Ishikawa (cell line): Measurements from ENCODE around the gene PAFAH1B2.

Source experiments
- CEBPB ChIP-seq: IDR thresholded peaks from 2 replicates; pipeline ENCODE4 v1.6.1; 2012
- CREB1 ChIP-seq: IDR thresholded peaks from 2 replicates; pipeline ENCODE4 v1.6.1; 2012; ENCODE audit warnings: low read depth
- EGR1 ChIP-seq: IDR thresholded peaks from 2 replicates; pipeline ENCODE4 v1.6.1; 2012
- EP300 ChIP-seq: IDR thresholded peaks from 2 replicates; pipeline ENCODE4 v1.6.1; 2012; ENCODE audit warnings: borderline replicate concordance
- FOXM1 ChIP-seq: IDR thresholded peaks from 2 replicates; pipeline ENCODE4 v1.6.1; 2012; ENCODE audit warnings: low read depth, borderline replicate concordance
- NFIC ChIP-seq: IDR thresholded peaks from 2 replicates; pipeline ENCODE4 v1.6.1; 2012
- RAD21 ChIP-seq: IDR thresholded peaks from 2 replicates; pipeline ENCODE4 v1.6.1; 2012; ENCODE audit warnings: low read depth
- TAF1 ChIP-seq: IDR thresholded peaks from 2 replicates; pipeline ENCODE4 v1.6.1; 2012; ENCODE audit warnings: low read depth, mild to moderate bottlenecking
- TCF12 ChIP-seq: IDR thresholded peaks from 2 replicates; pipeline ENCODE4 v1.6.1; 2012; ENCODE audit warnings: low read depth
- TEAD4 ChIP-seq: IDR thresholded peaks from 2 replicates; pipeline ENCODE4 v1.6.1; 2012
- YY1 ChIP-seq: IDR thresholded peaks from 2 replicates; pipeline ENCODE4 v1.6.1; 2012; ENCODE audit warnings: low read depth
- ZBTB7A ChIP-seq: IDR thresholded peaks from 2 replicates; pipeline ENCODE4 v1.6.1; 2012; ENCODE audit warnings: low read depth
- TF ChIP-seq, protein P1 (sequence below): IDR thresholded peaks from 2 replicates; pipeline ENCODE4 v1.6.1; 2012
- TF ChIP-seq, protein P2 (sequence below): IDR thresholded peaks from 2 replicates; pipeline ENCODE4 v1.6.1; 2012; ENCODE audit warnings: low read depth, mild to moderate bottlenecking
- TF ChIP-seq, protein P3 (sequence below): IDR thresholded peaks from 2 replicates; pipeline ENCODE4 v1.6.1; 2012

Gene PAFAH1B2

DNA sequence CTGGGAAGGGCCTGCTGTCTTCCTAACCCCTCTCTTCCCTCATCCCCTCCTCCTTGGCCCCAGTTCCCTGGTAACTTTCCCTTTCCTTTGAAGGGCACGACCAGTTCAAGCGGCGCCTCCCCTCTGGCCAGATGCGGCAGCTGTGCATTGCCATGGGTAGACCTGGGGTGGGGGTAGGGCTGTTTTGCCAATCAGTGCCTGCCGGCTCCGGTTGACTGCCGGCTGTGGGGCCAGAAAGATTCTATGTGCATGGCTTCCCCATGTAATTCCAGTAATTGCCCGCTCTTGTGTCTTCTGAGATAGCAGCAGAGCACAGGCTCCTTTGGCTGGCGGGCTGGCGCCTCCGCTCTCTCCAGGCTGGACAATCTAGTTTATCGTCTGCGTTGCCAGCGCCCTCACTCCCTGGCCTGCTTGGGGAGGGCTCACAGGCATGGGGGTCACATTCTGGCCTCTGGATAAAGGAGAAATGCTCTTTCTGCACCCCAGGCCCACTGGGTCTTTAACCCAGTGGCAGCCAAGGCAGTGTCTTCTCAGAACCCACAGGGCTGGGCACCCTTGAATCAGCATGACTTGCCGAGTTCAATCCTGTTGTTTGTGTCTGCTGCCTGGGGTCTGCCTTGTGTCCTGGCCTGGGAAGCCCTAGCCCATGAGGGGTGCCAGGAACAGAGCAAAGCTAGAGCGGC lies 43.9 kb downstream of the PAFAH1B2 start:
- no peak for TF ChIP-seq TAF1
- TF ChIP-seq, protein P1, sequence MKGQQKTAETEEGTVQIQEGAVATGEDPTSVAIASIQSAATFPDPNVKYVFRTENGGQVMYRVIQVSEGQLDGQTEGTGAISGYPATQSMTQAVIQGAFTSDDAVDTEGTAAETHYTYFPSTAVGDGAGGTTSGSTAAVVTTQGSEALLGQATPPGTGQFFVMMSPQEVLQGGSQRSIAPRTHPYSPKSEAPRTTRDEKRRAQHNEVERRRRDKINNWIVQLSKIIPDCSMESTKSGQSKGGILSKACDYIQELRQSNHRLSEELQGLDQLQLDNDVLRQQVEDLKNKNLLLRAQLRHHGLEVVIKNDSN, result no peak
- no peak for TF ChIP-seq CEBPB
- no peak for TF ChIP-seq TCF12
- TF ChIP-seq EGR1, result no peak
- no peak for TF ChIP-seq NFIC
- TF ChIP-seq TEAD4, result no peak
- TF ChIP-seq EP300, result no peak
- no peak for TF ChIP-seq CREB1
- no peak for TF ChIP-seq FOXM1

DNA sequence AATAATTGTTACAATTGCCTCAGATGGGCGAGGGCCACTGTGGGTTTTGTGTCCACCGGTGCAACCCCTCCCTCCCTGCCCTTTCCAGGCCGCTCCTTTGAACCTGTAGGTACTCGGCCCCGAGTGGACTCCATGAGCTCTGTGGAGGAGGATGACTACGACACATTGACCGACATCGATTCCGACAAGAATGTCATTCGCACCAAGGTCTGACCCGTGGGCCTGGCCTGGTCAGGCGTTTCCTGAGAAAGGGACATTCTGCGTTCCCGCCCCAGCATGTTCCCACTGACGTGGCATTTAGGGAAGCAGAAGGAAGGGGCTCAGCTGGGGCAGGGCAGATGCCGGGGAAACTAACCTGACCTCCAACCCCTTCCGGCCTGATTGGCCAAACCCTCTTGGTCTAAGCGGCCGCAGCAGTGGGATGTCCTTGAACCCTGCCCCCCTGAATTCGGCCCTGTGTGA lies 44.6 kb downstream of the PAFAH1B2 start:
- TF ChIP-seq TAF1, result no peak
- no peak for TF ChIP-seq ZBTB7A
- no peak for TF ChIP-seq EP300
- TF ChIP-seq, protein P2, sequence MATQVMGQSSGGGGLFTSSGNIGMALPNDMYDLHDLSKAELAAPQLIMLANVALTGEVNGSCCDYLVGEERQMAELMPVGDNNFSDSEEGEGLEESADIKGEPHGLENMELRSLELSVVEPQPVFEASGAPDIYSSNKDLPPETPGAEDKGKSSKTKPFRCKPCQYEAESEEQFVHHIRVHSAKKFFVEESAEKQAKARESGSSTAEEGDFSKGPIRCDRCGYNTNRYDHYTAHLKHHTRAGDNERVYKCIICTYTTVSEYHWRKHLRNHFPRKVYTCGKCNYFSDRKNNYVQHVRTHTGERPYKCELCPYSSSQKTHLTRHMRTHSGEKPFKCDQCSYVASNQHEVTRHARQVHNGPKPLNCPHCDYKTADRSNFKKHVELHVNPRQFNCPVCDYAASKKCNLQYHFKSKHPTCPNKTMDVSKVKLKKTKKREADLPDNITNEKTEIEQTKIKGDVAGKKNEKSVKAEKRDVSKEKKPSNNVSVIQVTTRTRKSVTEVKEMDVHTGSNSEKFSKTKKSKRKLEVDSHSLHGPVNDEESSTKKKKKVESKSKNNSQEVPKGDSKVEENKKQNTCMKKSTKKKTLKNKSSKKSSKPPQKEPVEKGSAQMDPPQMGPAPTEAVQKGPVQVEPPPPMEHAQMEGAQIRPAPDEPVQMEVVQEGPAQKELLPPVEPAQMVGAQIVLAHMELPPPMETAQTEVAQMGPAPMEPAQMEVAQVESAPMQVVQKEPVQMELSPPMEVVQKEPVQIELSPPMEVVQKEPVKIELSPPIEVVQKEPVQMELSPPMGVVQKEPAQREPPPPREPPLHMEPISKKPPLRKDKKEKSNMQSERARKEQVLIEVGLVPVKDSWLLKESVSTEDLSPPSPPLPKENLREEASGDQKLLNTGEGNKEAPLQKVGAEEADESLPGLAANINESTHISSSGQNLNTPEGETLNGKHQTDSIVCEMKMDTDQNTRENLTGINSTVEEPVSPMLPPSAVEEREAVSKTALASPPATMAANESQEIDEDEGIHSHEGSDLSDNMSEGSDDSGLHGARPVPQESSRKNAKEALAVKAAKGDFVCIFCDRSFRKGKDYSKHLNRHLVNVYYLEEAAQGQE, result no peak
- TF ChIP-seq, protein P1, result no peak
- TF ChIP-seq NFIC, result no peak
- no peak for TF ChIP-seq TCF12
- TF ChIP-seq TEAD4, result no peak
- TF ChIP-seq CEBPB, result no peak
- no peak for TF ChIP-seq YY1
- no peak for TF ChIP-seq RAD21

DNA sequence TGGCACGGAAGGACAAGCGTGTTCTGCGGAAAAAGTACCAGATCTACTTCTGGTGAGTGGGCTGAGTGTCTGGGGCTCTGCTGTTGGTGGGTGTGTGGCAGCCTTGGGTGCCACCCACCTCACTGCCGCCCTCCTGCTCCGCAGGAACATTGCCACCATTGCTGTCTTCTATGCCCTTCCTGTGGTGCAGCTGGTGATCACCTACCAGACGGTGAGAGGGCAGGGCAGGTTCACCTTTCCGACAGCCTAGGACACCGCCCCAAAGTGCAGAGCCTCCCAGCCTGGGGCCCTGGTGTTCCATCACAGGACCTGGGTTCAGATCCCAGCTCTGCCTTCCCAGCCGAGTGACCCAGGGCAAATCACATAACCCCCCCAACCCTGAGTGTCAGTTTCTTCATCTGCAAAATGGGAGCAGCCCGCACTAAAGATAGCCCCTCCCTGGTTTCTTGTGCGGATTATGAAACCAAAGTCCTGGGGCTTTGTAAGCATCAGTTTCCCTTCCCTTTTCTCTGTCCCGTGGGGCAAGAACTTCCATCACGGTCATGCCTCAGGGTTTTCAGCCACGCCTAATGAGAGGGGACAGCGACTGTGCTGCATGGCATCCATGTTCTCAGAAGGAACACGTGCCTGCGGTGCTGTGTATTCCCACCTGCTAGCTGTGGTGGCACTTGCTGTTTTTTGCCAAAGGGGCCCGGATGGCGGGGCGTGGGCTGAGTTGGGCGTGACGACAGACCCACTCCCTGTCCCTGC lies 45.3 kb downstream of the PAFAH1B2 start:
- TF ChIP-seq TAF1 (no peak), FOXM1 (no peak), YY1 (no peak), NFIC (no peak), ZBTB7A (no peak), TEAD4 (no peak), EGR1 (no peak), TCF12 (no peak), CEBPB (no peak), RAD21 (no peak), CREB1 (no peak), EP300 (no peak)
- TF ChIP-seq, protein P1, result no peak
- TF ChIP-seq, protein P2, result no peak
- TF ChIP-seq, protein P3, sequence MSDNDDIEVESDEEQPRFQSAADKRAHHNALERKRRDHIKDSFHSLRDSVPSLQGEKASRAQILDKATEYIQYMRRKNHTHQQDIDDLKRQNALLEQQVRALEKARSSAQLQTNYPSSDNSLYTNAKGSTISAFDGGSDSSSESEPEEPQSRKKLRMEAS, result no peak

DNA sequence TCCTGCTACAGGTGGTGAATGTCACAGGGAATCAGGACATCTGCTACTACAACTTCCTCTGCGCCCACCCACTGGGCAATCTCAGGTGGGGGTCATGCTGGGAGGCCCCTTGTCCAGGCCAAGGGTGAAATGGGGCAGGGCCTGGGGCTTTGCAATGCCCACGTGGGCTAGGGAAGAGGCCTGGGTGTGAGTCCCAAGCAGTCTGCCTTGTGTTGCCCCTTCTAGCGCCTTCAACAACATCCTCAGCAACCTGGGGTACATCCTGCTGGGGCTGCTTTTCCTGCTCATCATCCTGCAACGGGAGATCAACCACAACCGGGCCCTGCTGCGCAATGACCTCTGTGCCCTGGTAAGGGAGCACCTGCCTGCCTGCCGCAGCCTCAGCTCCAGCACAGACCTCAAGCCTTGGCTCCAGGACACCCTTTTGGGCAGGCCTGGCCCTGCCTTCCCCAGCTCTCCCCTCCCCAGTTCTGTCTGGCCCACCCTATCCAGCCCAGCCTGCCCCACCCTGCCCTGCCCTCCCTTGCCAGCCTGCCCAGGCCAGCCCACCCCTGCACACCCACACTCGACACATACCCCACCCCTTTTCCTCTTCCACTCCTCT lies 46.0 kb downstream of the PAFAH1B2 start:
- TF ChIP-seq EP300 (no peak), TEAD4 (no peak), YY1 (no peak), CREB1 (no peak), TCF12 (no peak), TAF1 (no peak), CEBPB (no peak), RAD21 (no peak)
- TF ChIP-seq, protein P3, result no peak
- TF ChIP-seq, protein P1, result no peak
- TF ChIP-seq, protein P2, result no peak
